HepG2 (cell line): ENCODE data around the gene ZNF394. TPM values are rescaled to one million over a fixed set of nuclear protein-coding genes. Genes with fewer than 3 reads are reported as not detected.

Experiments
- ARNT2 ChIP-seq: sonication (generic); formaldehyde crosslinking; IDR thresholded peaks from 2 replicates; pipeline ENCODE4 v1.8.0; 2022; ENCODE audit warnings: mild to moderate bottlenecking, low read depth, missing genetic modification reagents, moderate library complexity
- CBX2 ChIP-seq, 2 experiments: fragments of 200-600 bp in 1 of 2; sonication (generic); formaldehyde crosslinking in 1 of 2; IDR thresholded peaks; 2 replicates each; pipeline versions ENCODE4 v1.7.0 to v1.8.1; 2018 to 2022; ENCODE audit warnings: low read depth in 2 of 2, low read length in 1 of 2, mild to moderate bottlenecking in 1 of 2, missing genetic modification reagents in 1 of 2
- CERS6 ChIP-seq: sonication (generic); formaldehyde crosslinking; IDR thresholded peaks from 2 replicates; pipeline ENCODE4 v1.5.0; 2020; ENCODE audit warnings: missing genetic modification reagents
- DMTF1 ChIP-seq: sonication (generic); formaldehyde crosslinking; IDR thresholded peaks from 2 replicates; pipeline ENCODE4 v1.4.0; 2020; ENCODE audit warnings: mild to moderate bottlenecking, missing genetic modification reagents
- HOXA7 ChIP-seq: sonication (generic); formaldehyde crosslinking; IDR thresholded peaks from 2 replicates; pipeline ENCODE4 v1.8.1; 2022; ENCODE audit warnings: mild to moderate bottlenecking, missing genetic modification reagents, moderate library complexity
- JARID2 ChIP-seq: sonication (generic); formaldehyde crosslinking; IDR thresholded peaks from 2 replicates; pipeline ENCODE4 v1.8.1; 2023; ENCODE audit warnings: missing genetic modification reagents, inconsistent platforms; ENCODE audit not compliant: insufficient replicate concordance
- MED13 ChIP-seq: sonication (generic); formaldehyde crosslinking; IDR thresholded peaks from 2 replicates; pipeline ENCODE4 v1.5.0; 2020; ENCODE audit warnings: missing genetic modification reagents
- MIER2 ChIP-seq: IDR thresholded peaks from 2 replicates; pipeline ENCODE4 v1.6.1; 2016; ENCODE audit warnings: missing biosample characterization, missing genetic modification reagents
- PRDM15 ChIP-seq: sonication (generic); formaldehyde crosslinking; IDR thresholded peaks from 2 replicates; pipeline ENCODE4 v1.4.0; 2020; ENCODE audit warnings: missing genetic modification reagents
- RERE ChIP-seq: IDR thresholded peaks from 2 replicates; pipeline ENCODE4 v1.6.1; 2016; ENCODE audit warnings: low read depth, missing genetic modification reagents, missing compliant biosample characterization
- RXRB ChIP-seq: IDR thresholded peaks from 2 replicates; pipeline ENCODE4 v1.6.1; 2016; ENCODE audit warnings: borderline replicate concordance, missing genetic modification reagents, missing compliant biosample characterization
- SYNCRIP ChIP-seq: fragments of 200-400 bp; formaldehyde crosslinking; IDR thresholded peaks from 2 replicates; pipeline ENCODE4 v1.6.1; 2018; ENCODE audit warnings: mild to moderate bottlenecking, low read depth, low read length; ENCODE audit not compliant: insufficient read depth
- ZNF230 ChIP-seq: sonication (generic); formaldehyde crosslinking; IDR thresholded peaks from 2 replicates; pipeline ENCODE4 v1.4.0; 2020; ENCODE audit warnings: mild to moderate bottlenecking, missing genetic modification reagents
- ZNF30 ChIP-seq: sonication (generic); formaldehyde crosslinking; IDR thresholded peaks from 2 replicates; pipeline ENCODE4 v1.5.0; 2020; ENCODE audit warnings: mild to moderate bottlenecking, missing genetic modification reagents
- ZNF788 ChIP-seq: sonication (generic); formaldehyde crosslinking; IDR thresholded peaks from 2 replicates; pipeline ENCODE4 v1.5.0; 2020; ENCODE audit warnings: mild to moderate bottlenecking, missing genetic modification reagents, borderline replicate concordance
- polyA plus RNA-seq, 8 experiments: library from polyadenylated mRNA; depleted of rRNA in 3 of 8; stranded (reverse) in 7 of 8; unstranded in 1 of 8; fragments of >200 nt; fragmentation: Illumina TruSeq in 4 of 8; extraction: Trizol in 4 of 8; gene quantifications; 2 replicates each; pipeline versions ENCODE4 v1.2.1 to v1.2.3, GENCODE V29; 2011 to 2016; ENCODE audit warnings: low read depth in 4 of 8, missing spikeins in 1 of 8, mixed read lengths in 1 of 8; ENCODE audit not compliant: insufficient read depth in 1 of 8
- total RNA-seq, 5 experiments: library from RNA; depleted of rRNA; stranded (reverse); fragments of >200 nt; fragmentation: Illumina TruSeq; extraction: Trizol; gene quantifications; 2 replicates each; pipeline ENCODE4 v1.2.3, GENCODE V29; 2016; ENCODE audit warnings: low read depth in 1 of 5

Gene ZNF394
- total and polyA plus RNA-seq, 2 of the 13 experiments (the other 11 are each of a cell fraction or from before 2014, with no cell fraction given), result 7.8 to 19.6 TPM

- TF ChIP-seq DMTF1 (CRISPR knock-in tag) (no peak), SYNCRIP (no peak), MED13 (CRISPR knock-in tag) (no peak), RXRB (CRISPR knock-in tag) (peak; percentile 61; the same call in 1 of the 2 replicates), HOXA7 (CRISPR knock-in tag) (no peak), ARNT2 (no peak; the same call in 1 of the 2 replicates), CBX2 (IDR thresholded peaks at IDR 0.05; ENCODE audit: low read depth, low read length) (no peak), CBX2 (CRISPR knock-in tag; IDR thresholded peaks at IDR 0.05; ENCODE audit: low read depth) (no peak), ZNF230 (CRISPR knock-in tag) (no peak), ZNF30 (CRISPR knock-in tag) (no peak), MIER2 (CRISPR knock-in tag) (no peak), RERE (CRISPR knock-in tag) (no peak), JARID2 (no peak), ZNF788 (CRISPR knock-in tag) (peak; percentile 82; the same call in 1 of the 2 replicates), PRDM15 (CRISPR knock-in tag) (no peak), CERS6 (CRISPR knock-in tag) (no peak)
These were observed at the start of gene ZNF394 (continued) for GRCh38 chr7:99499721-99500636.
